LNCAP (cell line): Measurements from ENCODE around the gene KRT84.
A peak's percentile ranks its signal among the peaks of the same experiment; 100 is the strongest.

ENCODE experiments used
- TF ChIP-seq, protein P1 (sequence below): fragments of 450-650 bp; IDR thresholded peaks from 2 replicates; pipeline ENCODE4 v1.5.1; 2017; ENCODE audit warnings: mild to moderate bottlenecking

The KRT84 gene

DNA sequence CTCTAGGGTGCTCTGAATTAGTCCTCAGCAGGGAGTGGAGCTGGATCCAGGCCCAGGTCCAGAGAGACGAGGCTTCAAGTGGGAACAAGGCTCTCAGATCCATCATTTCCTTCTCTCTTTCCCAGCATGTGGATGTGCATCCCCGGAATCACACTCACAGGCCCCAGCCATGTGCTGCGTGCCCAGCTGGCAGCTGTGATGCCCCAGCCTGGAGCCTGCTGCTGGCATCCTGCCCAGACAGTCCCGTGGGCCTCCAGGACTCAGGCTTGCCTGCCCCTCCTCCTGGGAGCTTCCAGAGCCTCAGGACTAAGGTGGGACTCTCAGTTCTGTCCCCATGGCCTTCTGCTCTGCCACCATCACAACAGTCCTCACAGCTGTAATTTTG, 6.2 kb upstream of the KRT84 start:
- TF ChIP-seq, protein P1, sequence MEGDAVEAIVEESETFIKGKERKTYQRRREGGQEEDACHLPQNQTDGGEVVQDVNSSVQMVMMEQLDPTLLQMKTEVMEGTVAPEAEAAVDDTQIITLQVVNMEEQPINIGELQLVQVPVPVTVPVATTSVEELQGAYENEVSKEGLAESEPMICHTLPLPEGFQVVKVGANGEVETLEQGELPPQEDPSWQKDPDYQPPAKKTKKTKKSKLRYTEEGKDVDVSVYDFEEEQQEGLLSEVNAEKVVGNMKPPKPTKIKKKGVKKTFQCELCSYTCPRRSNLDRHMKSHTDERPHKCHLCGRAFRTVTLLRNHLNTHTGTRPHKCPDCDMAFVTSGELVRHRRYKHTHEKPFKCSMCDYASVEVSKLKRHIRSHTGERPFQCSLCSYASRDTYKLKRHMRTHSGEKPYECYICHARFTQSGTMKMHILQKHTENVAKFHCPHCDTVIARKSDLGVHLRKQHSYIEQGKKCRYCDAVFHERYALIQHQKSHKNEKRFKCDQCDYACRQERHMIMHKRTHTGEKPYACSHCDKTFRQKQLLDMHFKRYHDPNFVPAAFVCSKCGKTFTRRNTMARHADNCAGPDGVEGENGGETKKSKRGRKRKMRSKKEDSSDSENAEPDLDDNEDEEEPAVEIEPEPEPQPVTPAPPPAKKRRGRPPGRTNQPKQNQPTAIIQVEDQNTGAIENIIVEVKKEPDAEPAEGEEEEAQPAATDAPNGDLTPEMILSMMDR: no peak

DNA sequence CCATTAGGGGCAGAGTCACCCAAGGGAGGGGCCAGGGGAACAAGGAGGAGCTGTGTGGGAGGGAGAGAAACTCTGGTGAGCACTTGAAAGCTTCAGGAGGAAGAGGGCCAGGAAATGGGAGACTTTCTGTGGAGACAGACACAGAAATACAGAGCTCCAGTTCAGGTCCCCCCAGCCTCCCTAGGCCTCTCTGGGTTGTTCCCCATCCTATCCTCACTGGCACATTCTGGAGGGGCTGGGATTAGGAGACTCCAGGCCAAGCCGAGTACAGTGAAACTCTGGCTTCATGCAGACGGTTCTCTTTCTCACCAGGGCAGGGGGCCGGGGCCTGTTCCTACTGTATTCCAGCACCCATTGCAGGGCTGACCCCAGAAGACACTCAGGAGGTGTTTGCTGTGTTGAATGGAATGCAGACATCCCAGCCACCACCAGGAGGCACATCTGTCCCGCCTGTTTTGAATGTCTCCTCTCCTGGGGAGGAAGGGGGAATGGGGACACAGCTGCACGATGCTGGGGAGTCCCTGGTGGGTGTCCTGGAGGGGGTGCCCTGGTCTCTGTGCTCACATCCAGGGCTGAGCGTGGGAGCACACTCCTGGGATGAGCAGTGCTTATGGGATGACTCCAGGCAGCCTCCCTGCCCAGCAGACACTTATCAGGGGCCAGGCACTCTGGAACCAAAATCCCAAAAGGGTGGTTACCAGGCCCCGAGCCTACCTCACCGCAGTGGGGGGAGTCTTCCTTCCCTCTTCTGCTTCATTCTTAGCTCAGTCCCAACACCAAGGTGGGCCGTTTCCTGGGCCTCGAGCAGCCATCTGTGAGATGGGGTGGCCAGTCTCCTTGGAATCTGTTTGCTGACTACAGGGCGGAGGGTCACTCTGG, 5.5 kb upstream of the KRT84 start:
- TF ChIP-seq, protein P1: peak; percentile 66

DNA sequence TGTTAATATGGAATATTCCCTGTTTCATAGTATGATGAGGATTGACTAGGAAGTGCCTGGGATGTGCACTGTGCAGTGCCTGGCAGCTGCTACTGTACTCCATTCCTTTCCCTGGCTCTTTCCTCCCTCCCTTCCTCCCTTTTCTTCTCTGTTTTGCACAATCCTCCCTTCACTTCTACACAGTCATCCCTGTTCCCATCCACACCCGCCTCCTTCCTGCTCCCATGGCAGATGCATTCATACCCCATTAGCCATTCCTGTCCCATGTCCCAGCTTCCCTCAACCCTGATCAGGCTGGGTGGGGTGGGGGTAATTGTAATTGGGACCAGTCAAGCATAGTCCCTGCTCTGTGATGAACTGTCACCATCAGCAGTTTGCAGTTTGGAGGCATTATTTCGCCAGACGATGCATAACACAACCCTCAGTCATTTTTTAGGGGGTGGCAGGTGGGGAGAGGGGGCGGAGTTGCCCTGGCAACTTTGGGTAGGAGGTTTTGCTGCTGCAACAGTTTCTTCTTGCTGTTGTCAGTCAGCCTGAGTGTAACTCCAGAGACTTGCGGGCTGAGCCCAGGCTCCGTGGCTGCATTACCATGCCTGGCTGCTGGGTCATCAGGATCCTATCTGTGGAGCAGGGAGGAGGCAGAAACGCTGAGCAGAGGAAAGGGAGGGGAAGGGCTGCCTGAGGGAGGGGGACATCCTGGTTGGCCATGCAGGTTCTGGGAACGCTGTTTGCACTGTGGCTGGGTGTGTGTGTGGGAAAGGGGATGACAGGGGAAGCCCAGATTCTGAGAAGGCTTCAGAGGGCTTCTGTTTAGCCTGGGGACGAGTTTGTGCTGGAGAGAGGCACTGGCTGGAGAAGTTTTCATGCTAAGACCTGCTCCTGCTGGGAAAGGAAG, 4.1 kb upstream of the KRT84 start:
- TF ChIP-seq, protein P1: no peak

DNA sequence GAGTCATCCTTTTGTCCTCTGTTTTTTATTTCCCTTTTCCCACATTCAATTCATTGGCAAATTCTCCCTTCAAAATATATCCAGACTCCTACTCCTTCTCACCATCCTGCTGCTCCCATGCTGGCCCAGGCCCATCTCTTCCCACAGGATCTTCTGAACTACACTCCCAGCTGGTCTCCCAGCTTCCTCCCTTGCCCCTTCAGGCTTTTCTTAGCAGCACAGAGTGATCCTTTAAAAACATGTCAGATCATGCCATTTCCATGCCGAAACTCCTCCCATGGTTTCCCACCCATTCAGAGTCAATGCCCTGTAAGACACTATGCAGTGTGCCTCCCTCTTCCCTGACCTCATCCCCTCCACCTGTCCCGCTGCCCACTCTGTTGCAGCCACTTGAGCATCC, 2.4 kb upstream of the KRT84 start:
- TF ChIP-seq, protein P1: no peak

DNA sequence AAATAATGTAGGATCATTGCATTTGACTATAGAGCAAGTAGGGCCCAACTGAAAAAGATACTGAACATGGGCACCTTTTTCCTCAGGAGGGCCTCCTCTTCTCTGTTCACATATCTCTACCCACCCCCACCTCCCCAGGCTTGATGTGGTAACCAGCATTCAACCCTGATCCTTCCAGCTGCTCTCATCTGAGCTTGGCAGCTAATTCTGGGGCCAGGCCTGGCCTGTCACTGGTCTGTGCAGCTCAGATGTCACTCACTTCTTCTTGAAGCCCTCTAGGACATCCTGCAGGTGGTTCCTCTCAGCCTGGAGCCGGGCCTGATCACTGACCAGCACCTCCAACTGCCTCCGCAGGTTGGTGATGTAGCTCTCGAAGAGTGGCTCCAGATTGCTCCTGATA, 2.1 kb downstream of the KRT84 start:
- TF ChIP-seq, protein P1: no peak

DNA sequence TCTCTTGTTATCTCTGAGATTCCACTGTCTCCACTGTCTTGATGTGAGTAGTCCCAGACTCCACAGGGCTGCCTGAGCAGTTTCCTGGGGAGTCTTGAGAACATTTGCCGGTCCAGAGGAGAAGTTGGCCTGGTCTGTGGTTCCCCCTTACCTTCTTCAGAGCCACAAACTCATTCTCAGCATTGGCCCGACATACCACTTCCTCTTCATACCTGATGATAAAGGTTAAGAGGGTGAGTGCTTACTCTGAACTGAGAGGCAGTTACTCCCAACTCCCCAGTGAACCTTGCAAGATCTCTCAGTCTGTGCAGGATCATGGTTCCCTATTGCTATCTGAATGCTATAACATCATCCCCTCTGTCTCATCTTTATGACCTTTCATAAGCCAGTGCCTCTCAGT, 2.6 kb downstream of the KRT84 start:
- TF ChIP-seq, protein P1: no peak

DNA sequence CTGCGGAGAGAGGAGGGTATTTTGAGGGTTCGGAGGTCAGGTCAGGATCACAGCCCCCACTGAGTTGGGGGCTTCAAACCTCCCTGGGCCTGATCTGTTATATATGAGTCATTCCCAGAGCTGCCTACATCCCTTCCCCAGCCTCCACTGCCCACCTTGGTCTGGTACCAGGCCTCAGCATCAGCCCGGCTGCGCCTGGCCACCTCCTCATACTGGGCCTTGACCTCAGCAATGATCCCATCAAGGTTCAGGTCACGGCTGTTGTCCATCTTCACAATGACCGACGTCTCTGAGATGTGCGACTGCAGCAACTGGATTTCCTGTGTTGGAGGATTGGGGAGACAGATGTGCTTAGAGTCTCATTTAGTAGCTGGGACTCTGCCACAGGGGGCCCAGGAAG, 4.2 kb downstream of the KRT84 start:
- TF ChIP-seq, protein P1: no peak
